Cardiac septum (tissue), 1 donor: Measurements from ENCODE around the gene ADORA1. TPM values are rescaled to one million over a fixed set of nuclear protein-coding genes. Genes with fewer than 3 reads are reported as not detected.

Source experiments
- DNase-seq: peaks from one replicate; pipeline ENCODE4 v3.0.0-alpha.2; 2020; ENCODE audit warnings: low spot score
- intact Hi-C: fragments of 100-400 bp; cut with DNase I; formaldehyde crosslinking; loops from one replicate; pipeline ENCODE4 v1.14.0; 2022
- total RNA-seq: library from RNA; stranded (reverse); fragmentation: NEBNext Ultra II Directional; extraction: Animal tissue kit (Norgen Biotek cat#: 25700); gene quantifications from one replicate; pipeline ENCODE4 v1.2.1, GENCODE V29; 2021
- donor health status: DM: no; HTN: no; CAD: no.

Gene ADORA1
- total RNA-seq, 1 donor from 2014 or later, result 12.1 TPM

DNA sequence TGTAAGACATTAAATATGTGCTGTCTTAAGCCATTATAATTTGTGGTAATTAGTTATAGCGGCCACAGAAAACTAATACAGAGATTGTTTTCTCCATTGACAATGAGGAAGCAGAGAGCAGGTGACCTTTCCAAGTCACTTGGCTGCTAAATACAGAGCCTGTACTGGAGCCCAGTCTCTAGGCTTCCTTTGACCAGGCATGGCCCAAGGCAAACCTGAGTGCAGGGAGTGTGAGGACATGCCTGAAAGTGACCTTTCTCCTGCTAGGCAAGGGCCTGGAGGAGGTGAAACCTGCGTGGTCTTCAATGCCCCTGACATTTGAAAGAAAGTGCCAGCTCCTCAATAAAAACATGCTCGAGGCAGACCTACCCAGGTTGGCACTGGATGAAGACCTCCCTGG is 71.5 kb downstream of the ADORA1 start:
- intact Hi-C loops, result no loop called here

DNA sequence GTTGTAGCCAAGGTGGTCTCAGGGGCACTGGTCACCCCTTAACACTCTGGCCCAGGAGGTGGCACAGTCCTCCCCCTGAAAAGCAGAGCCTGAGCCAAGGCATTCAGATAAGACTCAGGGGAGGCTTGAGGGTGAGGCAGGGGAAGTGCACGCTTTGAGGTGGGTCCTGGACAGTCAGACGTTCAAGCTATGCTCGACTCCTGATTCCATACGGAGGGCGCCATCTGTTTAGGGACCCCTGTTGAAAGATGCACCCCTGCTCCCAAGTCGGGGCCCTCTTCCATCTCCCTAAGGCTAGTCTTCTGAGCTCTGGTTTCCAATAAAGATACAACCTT is 71.9 kb downstream of the ADORA1 start:
- intact Hi-C loops, result no loop called here
- no peak for DNase-seq

More for the DNA sequence above, 71.5 kb downstream of the ADORA1 start:
- no peak for DNase-seq

DNA sequence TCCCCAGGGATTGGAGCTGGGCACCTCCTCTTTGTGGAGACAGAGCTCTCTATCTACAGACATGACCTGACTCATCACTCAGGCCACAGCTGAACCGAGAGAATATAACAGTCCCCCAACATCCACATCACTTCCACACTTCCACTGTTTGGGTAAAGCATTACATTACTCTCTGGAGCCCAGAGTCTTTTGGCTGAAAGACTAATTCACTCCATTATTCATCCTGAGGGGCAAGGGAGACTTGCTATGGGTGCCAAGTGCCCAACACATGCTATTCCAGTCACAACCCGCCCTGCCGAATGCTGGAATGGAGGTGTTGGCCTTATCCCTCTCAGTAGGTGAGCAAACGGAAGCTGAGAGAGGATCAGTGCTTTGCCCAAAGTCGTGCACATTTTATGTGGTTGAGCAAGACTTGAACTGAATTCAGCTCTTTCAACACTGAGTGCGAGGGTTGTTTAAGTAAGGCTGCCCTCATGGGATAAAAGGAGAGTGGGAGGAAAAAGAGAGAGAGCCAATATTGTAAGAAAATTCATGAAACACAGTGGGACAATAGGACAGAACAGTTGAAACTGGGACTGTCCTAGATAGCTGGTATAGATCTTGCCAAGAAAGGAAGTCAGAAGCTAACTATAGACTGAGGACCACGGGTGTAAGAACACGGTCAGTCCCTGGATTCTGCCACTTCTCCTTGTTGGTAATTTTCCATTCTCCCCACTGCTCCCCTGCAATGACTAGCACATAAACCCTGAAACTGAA is 72.5 kb downstream of the ADORA1 start:
- intact Hi-C loops, result no loop called here
- DNase-seq, result no peak

DNA sequence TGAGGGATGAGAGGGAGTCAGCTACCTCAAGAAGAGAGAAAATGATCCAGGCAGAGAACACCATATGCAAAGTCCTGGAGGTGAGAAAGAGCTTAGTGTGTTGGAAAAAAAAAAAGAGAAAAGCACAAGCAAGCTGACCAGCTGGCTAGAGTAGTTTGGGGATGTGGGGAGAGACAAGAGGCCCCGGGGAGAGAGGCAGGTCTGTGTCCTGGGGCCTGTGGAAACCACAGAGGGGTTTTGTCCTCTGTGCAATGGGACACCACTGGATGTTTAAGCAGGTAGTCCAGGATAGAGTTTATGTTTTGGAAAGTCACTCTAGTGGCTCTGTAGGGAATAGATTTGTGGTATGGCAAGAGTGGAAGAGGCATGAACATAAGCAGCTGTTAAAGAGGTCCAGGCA is 73.4 kb downstream of the ADORA1 start:
- intact Hi-C loops, result no loop called here
- DNase-seq, result no peak

DNA sequence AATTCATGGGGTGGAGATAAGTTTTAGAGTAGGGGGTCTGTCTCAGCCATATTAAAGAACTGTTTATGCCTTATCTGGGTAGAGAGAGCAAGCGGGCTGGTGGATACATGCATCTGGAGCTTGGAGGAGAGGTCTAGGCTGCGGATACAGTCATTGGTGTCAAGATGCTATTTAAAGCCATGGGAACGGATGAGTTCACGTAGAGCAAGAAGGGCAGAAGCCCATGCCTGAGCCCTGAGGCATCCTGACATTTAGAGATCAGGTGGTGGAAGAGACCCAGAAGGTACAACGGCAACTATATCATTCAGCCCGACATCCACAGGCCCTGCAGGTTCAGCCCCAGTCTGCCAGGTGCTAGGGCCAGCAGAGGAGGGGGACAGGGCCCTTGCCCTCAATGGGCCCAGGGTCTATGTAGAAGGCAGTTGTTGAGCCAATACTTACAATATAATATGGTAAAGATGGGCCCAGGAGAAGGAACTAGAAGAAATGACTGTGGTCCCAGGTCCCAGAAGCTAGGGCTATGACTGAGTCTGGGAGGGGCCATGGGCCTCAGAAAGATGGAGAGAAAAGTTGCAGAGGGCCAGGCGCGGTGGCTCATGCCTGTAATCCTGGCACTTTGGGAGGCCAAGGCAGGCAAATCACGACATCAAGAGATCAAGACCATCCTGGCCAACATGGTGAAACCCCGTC is 74.1 kb downstream of the ADORA1 start:
- intact Hi-C loops, result no loop called here
- DNase-seq, result no peak

DNA sequence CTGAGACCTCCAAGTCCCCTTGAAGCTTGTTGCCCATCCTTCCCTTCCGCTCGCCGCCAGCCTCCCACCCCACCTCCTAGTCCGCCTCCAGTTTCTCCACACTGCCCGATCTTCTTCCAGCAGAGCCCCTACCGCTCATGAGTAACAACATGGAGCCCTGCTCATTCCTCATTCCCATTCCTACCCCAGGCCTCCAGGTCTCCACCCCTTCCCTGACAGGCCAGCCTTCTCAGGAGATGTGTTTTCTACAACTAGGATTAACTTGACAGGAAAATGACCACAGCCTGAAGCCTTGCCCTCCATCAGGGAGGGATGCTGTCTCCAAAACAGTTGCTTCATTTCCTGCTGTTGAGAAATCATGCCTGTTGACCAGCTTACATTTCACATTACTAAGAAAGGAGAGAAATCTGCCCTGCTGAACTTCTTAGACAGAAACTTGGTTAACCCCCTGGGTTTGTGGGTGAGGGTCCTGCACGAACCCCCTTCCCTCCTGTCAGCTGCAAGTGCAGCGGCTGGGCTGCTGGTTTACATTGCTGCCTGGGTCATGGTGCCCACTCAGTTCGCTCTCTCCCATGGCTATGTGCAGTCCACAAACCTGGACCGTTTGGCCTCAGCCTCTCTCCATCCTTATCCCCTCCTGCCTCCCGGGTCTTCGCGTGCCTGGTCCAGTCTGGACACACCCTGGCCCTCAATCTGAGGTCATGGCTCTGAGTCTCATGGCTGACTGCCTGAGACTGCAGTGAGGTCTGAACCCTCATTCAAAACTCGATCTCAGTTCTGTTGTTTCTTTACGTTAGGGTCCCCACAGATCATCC is 75.1 kb downstream of the ADORA1 start:
- no peak for DNase-seq
- intact Hi-C loops, result no loop called here

DNA sequence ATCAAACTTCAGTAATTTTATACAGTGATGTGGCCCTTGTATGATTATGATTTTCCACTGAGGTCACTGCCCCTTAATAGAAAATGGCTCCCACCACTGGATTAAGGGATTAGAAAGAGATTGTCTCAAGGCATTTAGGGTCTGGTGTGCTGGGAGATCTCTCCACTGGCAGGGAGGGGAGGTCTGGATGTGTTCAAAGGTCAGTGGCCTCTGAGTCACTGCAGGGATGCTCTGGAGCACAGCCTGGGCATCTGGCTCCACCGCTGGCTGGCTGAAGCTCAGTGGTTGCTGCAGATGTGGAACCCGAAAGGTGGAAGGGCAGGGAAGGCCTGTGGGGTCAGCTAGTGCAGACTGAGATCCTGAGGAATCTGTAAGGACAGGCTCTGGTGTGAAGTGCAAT is 77.2 kb downstream of the ADORA1 start:
- no peak for DNase-seq
- intact Hi-C loops, result no loop called here

DNA sequence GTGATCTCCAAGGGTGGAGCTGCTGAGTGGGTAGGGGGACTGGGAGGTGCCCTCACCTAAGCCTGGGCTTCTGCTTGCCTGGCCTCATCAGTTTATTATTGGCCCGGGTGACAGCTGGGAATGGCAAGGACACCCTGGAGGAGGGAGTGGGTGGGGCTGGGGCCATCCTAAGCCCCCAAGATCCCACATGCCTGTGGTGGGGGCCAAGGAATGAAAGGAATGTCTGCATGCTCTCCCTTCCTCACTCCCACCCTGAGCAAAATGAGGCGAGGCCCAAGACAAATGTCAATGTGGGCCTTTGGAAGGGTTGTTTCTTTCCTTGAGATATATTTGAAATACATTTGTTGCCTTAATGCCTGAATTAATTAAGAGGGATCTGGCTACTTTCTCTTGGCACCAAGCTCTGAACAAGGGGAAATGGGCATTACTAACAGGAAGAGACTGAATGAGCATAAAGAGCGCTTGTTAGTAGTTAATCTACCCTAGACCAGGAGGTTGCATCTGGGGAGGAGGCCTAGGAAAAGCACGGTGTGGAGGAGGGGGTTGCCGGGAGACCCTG is 78.7 kb downstream of the ADORA1 start:
- no peak for DNase-seq
- intact Hi-C loops, result no loop called here

DNA sequence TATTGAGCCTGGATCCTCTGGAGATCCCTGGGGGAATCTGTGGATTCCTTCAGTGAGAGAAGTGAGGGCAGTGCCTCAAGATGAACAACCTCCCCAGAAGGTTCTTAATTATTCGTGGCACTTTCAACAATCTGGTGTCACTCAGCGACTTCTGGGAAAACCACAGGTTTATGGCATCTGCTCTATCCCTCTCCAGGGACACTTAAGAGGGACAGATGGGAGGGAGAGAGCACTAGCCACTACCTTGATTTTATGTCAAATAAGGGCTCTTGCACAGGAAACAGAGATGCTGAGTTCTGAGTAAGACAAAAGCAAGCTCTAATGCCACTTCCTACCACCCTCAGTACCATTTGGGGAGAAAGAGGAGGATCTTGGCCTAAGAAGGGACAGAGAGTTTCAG is 80.2 kb downstream of the ADORA1 start:
- DNase-seq, result no peak
- intact Hi-C loops, result no loop called here

DNA sequence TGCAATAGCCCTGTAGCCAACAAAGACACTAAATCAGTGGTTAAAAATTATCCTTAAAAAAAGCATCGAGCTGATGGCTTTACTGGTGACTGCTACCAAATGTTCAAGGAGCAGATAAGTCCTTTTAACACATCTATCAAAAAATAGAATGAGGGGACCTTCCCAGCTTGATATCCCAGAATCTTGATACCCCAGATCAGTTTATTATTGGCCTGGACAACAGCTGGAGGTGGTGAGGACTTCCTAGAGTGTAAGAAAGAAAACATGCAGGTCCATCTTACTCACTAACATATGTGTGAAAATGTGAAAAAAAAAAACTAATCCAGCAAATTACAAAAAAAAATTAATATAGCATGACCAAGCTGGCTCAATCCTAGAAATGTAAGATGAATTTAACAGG is 80.7 kb downstream of the ADORA1 start:
- intact Hi-C loops, result no loop called here
- no peak for DNase-seq

DNA sequence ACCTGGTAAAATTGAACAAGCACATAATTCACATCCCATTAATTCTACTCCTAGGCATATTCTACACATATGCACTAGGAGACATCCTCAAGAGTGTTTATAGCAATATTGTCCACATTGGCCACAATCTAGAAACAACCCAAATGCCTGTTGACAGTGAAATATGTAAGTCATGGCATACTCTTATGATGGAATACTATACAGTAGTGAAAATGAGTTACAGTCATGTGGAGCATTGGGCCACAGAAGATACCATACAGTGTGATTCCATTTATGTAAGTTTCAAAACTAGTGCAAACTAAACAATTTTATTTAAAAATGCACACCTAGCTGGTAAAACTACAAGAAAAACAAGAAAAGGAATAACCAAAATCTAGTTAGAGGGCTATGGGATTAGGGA is 82.8 kb downstream of the ADORA1 start:
- DNase-seq, result no peak
- intact Hi-C loops, result no loop called here

DNA sequence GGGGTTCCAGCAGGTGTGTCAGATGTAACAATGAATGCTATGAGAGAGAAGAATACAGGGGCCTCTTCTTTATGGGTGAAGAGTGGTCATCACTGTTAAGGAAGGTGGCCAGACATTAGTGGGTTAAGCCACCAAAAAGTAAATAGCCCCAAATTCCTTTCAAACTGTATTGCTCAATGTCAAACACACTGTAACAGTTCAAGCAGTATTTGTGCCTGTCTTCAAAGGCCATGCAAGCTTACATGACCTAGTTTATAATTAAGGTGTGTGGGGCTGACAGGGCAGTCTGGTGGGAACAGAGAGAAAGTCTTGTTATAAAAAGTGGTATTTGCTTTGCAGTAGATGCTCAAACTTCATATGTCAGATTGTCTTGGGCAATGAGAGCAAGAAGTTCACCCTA is 83.5 kb downstream of the ADORA1 start:
- no peak for DNase-seq
- intact Hi-C loops, result no loop called here

DNA sequence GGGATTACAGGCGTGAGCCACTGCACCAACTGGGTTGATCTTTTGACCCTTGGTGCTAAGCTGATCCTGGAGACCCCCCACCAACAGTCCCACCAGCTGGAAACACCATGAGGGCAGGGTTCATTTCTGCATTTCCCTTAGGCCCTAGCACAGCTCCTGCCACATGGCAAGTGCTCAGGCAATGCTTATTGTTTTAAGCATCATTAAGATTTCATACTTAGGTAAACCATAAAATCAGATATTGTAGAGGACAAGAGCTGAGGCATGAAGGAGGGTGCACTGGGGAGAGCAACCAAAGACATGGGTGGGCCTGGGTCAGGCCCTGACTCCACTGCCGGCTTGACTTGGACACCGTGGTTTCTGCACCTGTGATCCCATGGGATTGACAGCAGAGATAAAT is 84.3 kb downstream of the ADORA1 start:
- intact Hi-C loops, result no loop called here
- DNase-seq, result no peak

DNA sequence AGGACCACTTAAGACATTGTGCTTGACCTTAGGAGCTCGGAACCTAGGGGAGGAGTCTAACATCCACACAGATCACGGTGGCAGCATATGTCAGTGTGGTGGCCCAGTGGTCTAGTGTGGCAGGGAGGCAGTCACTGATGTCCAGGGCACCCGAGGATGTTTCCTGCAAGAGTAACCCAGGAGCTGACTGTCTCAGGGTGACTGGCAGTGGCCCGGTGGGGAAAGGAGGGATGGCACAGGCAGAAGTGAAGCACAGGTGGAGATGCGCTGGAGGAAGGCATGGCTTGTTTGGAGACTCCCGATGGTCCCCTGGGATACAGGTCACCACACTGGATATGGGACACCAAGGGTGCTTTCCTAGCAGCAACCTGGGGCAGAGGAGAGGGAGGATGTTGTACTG is 85.6 kb downstream of the ADORA1 start:
- DNase-seq, result no peak
- intact Hi-C loops, result no loop called here

DNA sequence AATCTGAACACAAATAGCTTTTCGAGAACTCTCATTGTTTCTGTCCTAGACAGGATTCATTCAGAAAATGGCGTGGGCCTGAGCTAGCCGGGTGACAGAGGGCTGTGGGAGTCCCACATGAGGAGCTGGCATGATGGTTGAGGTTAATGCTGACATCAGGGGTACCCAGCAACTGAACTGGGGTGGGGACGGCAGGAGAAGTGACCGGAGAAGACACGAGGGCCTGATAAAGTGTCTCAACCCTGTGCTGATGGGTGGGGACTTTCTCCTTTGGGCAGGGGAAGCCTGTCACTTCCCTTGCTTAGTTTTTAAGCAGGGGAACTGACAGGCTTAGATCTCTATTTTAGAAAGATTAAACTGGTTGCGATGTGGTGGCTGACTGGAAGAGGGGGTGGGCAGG is 87.3 kb downstream of the ADORA1 start:
- intact Hi-C loops, result no loop called here
- no peak for DNase-seq

DNA sequence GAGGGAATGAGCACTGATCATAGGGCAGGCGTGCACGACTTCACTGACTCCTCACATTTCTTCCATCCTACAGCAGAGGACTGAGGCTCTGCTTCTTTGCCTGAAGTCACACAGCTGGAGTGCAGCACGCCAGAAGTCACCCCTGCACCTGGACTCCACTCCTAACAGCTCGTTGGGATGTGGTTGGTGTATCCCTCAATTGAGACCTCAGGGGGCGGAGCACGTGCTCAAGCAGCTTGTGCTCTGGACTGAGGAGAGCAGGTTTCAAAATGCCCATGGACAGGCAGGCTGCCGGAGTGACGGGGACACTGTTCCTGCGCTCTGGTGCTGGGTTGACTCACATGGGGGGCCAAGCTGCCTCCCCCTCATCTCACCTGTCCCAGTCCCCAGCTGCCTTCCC is 88.0 kb downstream of the ADORA1 start:
- intact Hi-C loops, result no loop called here
- DNase-seq, result no peak

DNA sequence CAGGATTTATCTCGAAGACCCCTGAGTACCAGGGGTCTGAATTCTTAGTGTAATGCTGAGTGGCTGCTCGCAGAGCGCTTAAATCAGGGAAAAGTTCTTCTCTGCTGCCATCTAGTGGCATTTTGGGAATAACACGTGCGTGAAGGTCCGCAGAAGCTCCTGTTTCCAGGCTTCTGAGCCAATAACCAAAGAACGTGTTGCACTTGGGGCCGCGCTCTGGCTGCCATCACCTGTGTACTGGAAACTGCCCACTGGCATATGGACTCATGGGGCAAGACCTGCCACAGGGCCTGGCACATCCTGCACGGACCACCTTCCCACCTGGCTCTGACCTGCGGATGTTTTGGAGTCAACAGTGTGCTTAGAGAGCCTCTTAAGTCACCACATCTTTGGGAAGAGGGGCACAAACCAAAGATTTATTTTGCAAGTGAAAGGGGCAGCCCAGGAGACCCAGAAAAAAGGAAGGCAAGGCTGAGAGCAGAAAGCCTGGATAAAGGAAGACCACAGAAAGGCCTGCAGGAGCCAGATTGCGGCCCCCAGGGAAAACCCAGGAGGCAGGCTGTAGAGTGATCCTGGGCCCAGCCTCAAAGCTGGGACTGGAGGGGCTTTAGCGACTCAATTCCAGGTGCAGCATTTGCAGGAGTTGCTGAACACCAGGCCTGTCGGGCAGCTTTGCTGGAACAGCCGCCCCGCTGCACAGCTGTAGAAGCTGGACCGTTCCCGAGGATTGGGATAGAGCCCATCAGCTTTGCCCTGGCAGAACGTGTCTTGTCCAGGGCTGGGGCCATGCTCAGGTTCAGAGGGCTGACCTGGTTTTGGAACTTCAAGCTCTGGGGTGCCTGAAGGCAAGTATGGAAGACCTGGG is 89.0 kb downstream of the ADORA1 start:
- no peak for DNase-seq
- intact Hi-C loops, result loop anchor here (1.0 kb wide), 2 partner anchors 99 to 177 kb away; no protein-coding TSS in a partner anchor
